Limb (tissue), 2 donors: ENCODE measurements around the gene CBX8.
"Not testable (repeated sequence)": the region's sequence is repeated elsewhere in the genome, so short reads cannot be mapped to it uniquely, and the experiment has no call there.

Experiments
- DNase-seq, 2 donors: peaks; one replicate each; pipeline ENCODE4 v3.0.0-alpha.2; 2016; ENCODE audit errors: extremely low spot score in 2 of 2

CBX8 gene

DNA sequence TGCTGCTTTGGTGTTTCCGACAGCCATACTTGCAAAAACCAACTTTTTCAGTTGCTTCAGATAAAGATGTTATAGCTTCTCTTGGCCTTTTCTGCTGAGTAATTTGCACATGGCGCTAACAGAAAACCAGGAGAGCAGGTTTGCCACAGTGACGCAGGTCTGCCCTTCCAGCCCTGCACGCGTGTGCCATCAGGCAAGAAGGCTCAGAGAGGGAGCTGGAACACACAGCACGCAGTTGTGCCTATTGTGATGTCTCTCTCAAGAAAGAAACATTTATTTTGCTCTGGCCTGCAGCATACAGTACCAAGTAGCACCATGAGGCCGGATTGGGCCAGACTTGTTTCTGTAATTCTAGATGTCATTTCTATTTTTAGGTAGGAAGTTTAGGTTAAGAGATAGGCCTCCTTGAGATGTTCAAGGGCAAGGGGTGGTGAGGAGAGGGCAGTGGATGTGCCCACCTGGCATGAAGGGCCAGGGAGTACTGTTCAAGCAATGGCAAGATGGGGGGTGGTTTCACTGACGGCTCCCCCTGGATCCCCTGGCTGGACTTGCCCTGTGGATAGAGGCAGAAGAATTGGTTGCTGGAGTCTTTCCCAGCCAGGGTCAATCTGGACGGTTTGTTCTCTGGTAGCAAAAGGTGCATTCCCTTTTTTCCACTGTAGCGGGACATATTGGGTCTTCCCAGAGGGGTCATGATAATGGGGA is 17.1 kb downstream of the CBX8 start:
- DNase-seq = no peak

DNA sequence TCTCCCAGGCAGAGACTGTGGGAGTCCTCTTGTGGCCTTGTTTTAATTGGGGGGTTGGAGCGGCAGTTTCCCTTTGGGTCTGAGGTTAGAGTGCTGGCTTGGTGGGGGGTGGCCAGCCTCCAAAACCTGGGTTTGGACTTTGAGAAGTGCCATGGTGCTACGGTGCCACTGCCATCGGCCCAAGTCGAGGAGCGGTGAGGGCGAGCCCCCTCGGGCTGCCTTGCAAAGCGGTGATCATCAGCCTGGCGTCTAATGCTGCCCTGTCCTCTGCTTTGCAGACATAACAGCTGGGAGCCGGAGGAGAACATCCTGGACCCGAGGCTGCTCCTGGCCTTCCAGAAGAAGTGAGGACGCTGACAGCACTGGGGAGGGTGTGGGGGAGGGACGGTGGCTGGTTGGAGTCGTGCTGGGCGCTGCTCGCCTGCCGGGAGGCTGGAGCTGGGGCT is 17.8 kb downstream of the CBX8 start:
- no peak for DNase-seq

- DNase-seq = peak in 1 of 2 donors; percentile 80
These were observed 18.3 kb downstream of the CBX8 start for GRCh38 chr17:79778504-79779083.

DNA sequence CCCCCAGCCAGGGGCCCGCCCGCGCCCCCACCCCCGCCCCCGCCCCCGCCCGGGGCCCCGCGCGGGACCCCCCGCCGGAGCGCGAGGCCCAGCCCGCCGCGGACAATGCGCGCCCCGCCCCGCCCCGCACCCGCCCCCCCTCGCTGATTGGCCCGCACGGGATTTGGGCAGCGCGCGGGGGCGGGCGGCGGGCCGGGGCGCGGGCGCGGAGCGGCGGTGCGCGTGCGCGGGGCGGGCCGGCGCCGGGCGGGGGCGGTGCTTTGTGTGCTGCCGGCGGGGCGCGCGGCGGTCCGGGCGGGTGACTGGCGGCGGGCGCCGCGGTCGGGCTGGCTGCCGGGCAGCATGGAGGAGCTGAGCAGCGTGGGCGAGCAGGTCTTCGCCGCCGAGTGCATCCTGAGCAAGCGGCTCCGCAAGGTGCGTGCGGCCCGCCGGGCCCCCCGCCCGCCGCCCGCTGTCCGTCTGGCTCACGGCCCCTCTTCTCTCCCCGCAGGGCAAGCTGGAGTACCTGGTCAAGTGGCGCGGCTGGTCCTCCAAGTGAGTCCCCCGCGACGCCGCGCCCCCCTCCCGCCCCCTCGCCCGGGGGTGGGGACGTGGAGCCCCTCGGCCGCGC is 18.9 kb downstream of the CBX8 start, which contains the start of gene CBX2:
Gene CBX2 (plus strand): TSS at position 255 of the 610 bp plus-strand sequence. CDS start 88 bp downstream, at position 343.
- DNase-seq = peak; percentile 69 to 93

DNA sequence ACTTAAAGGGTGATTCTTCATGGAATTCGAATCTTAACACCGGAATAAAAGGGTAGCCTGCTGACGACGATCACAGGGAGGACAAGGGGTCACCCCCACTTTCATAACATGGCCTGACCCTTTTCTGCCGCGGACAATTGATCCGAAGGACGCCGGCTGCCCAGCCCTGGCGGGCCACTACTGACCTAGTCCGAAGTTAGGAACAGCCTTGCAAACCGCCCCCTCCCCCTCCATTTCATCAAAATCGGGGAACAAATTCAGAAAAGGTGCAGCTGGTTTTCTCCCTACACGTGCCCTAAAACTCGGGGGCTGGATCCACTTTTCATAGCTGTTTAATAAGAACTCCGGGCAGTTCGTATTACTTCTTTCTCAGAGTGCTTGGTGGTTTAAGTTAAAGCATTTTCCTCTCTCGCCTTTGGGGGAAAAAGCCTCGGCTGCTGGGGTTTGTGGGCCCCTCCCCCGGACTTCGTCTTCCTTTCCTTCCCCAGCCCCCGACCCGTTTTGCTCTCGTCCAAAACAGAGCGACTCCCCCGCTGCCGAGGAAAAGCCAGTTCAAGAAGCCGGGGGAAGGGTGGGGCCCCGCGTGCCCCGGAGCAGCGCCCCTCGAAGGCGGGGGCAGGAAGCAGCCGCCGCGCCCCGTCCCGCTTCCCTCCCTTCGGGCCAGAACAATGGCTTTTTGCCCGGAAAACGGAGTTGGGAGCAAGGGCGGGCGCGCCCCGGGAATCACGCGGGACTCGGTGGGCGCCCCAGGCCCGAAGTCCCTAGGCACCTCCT is 19.6 kb downstream of the CBX8 start:
- DNase-seq = peak in 1 of 2 donors; percentile 63

DNA sequence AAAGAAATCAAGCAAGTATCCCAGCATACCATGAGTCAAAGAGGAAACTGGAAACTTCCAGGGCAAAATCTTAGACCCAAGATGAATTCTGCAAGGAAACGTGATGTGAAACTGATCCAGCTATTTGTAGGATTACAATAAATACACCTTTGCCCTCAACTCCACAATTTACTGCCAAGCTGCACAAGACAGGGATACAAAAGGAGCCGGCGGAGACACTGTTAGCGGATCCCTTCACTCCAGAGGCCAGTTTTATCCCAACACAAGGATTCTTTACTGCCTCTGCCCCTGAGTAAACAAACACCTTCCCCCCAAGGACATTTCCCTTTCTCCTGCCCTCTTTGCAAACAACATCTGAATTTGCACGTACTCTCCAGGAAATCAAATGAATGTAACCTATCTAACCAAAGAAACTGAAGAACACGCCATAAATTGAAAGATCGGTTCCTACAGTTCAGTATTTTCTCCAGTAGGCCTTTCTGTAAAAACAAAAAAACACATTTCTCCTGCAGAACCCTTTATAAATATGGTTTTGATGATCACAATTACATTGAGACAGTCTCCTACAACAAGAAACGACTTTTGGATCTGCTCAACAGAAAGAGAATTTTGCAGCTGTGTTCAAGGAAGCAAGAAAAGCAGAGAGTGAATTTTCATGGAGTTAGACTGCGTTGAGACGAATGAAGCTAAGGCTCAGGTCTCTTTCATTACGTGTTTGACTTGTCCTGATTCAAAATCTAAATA is 20.3 kb downstream of the CBX8 start:
- DNase-seq = no peak

- no peak for DNase-seq
These were observed 21.2 kb downstream of the CBX8 start for GRCh38 chr17:79775632-79776031.

- DNase-seq = no peak
These were observed 22.3 kb downstream of the CBX8 start for GRCh38 chr17:79774561-79774975.

- DNase-seq = not testable (repeated sequence)
These were observed 24.2 kb downstream of the CBX8 start for GRCh38 chr17:79772726-79773125.

- no peak for DNase-seq
These were observed 25.6 kb downstream of the CBX8 start for GRCh38 chr17:79771276-79771675.

- DNase-seq = no peak
These were observed 27.0 kb downstream of the CBX8 start for GRCh38 chr17:79769570-79770506.

GRCh38 chr17:79765708-79766107 is 31.2 kb downstream of the CBX8 start:
- no peak for DNase-seq

DNA sequence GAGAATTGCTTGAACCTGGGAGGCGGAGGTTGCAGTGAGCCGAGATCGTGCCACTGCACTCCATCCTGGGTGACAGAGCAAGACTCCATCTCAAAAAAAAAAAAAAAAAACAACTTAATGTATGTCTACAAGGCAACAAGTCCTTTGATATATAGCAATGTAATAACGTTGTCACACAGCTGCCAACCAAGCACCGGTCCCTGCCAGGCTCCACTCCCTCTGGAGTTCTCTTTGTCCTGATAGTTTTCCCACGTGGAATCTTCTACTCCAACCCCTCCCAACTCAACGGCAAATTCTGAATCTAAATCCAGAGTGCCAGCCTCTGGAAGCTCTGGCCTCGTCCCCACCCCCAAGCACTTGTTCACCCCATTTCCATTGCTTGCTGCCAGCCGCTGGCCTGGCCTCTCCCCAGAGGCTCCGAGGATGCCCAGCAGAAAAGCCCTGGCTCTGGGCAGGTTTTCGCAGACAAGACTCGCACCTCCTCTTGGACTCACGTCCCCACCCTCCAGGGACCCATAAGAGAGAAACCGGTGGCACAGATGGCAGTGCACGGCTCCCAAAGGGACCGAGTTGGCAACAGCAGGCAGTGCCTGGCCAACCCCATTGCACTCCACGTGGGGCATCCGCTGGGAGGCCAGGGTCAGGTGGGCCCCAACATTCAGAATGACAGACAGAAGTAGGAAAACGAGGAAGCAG is 34.8 kb downstream of the CBX8 start:
- no peak for DNase-seq

GRCh38 chr17:79760197-79760906 is 36.5 kb downstream of the CBX8 start:
- DNase-seq = no peak

DNA sequence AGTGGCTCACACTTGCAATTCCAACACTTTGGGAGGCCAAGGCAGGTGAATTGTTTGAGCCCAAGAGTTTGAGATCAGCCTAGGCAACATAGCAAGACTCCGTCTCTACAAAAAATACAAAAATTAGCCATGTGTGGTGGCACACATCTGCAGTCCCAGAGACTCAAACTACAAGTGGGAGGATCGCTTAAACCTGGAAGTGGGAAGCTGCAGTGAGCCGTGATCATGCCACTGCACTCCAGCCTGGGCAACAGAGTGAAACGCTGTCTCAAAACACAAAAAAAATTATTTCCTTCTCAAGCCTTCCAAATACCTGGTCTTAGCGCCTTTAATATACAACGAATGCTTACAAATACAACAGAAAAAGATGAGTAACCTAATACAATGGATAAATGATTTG is 38.6 kb downstream of the CBX8 start:
- DNase-seq = no peak

GRCh38 chr17:79757140-79757745 is 39.6 kb downstream of the CBX8 start:
- no peak for DNase-seq

DNA sequence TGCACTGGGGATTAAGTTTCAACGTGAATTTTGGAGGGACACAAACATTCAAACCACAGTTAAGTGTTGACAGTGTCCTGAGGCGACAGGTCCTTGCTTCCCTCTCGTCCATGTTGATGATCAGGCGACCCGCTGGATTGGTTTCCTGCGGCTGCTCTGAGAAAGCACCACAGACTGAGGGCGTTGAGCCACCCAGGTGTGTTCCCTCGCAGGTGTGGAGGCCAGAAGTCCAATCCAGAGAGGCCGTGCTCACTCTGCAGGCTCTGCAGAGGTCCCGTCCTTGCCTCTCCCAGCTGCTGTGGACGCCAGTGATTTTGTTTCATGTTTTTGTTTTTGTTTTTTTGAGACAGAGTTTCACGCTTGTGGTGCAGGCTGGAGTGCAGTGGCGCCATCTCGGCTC is 41.3 kb downstream of the CBX8 start:
- DNase-seq = no peak

DNA sequence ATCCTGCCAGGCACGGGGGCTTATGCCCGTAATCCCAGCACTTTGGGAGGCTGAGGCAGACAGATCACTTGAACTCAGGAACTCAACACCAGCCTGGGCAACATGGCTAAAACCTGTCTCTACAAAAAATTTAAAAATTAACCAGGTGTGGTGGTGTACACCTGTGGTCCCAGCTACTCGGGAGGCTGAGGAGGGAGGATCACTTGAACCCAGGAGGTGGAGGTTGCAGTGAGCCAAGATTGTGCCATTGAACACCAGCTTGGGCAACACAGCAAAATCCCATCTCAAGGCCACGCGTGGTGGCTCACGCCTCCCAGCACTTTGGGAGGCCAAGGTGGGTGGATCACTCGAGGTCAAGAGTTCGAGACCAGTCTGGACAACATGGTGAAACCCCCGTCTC is 42.0 kb downstream of the CBX8 start:
- not testable (repeated sequence) for DNase-seq
